A549 (cell line): ENCODE data around the gene RIPPLY1.

ENCODE experiments used
- ELK1 ChIP-seq: fragments of 150-350 bp; IDR thresholded peaks from 2 replicates; pipeline ENCODE4 v1.6.1; 2014; ENCODE audit warnings: low read depth, mild to moderate bottlenecking, low read length
- EP300 ChIP-seq, 2 experiments: fragments of >200 bp; sonication (Bioruptor Twin); formaldehyde crosslinking; IDR thresholded peaks; 2 replicates in 1 of 2; 3 replicates in 1 of 2; pipeline ENCODE4 v1.6.1; 2016 to 2017
- ESRRA ChIP-seq: fragments of 150-350 bp; IDR thresholded peaks from 2 replicates; pipeline ENCODE4 v1.6.1; 2014; ENCODE audit warnings: mild to moderate bottlenecking, low read length, borderline replicate concordance
- POLR2A ChIP-seq: IDR thresholded peaks from 2 replicates; pipeline ENCODE4 v1.6.1; 2012; ENCODE audit warnings: mild to moderate bottlenecking, low read length
- RFX5 ChIP-seq: fragments of 450-650 bp; IDR thresholded peaks from 2 replicates; pipeline ENCODE4 v1.7.1; 2014; ENCODE audit warnings: antibody characterized with exemption, mild to moderate bottlenecking, moderate library complexity
- ZNF302 ChIP-seq: fragments of 250-450 bp; sonication (Bioruptor Pico); IDR thresholded peaks from 2 replicates; pipeline ENCODE4 v1.9.0; 2021; ENCODE audit warnings: inconsistent platforms, mild to moderate bottlenecking, moderate library complexity
- TF ChIP-seq, protein P1 (sequence below): fragments of >200 bp; sonication (Bioruptor Twin); formaldehyde crosslinking; IDR thresholded peaks from 3 replicates; pipeline ENCODE4 v1.5.1; 2016
- TF ChIP-seq, protein P2 (sequence below): IDR thresholded peaks from 2 replicates; pipeline ENCODE4 v1.6.1; 2012

GRCh38 chrX:106899276-106899675 lies 3.9 kb downstream of the RIPPLY1 start:
- TF ChIP-seq, protein P1, sequence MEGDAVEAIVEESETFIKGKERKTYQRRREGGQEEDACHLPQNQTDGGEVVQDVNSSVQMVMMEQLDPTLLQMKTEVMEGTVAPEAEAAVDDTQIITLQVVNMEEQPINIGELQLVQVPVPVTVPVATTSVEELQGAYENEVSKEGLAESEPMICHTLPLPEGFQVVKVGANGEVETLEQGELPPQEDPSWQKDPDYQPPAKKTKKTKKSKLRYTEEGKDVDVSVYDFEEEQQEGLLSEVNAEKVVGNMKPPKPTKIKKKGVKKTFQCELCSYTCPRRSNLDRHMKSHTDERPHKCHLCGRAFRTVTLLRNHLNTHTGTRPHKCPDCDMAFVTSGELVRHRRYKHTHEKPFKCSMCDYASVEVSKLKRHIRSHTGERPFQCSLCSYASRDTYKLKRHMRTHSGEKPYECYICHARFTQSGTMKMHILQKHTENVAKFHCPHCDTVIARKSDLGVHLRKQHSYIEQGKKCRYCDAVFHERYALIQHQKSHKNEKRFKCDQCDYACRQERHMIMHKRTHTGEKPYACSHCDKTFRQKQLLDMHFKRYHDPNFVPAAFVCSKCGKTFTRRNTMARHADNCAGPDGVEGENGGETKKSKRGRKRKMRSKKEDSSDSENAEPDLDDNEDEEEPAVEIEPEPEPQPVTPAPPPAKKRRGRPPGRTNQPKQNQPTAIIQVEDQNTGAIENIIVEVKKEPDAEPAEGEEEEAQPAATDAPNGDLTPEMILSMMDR = no peak
- TF ChIP-seq RFX5 (no peak), POLR2A (no peak), ELK1 (no peak), EP300 (IDR thresholded peaks at IDR 0.05) (no peak), ZNF302 (CRISPR knock-in tag) (no peak), ESRRA (no peak)
- TF ChIP-seq, protein P2, sequence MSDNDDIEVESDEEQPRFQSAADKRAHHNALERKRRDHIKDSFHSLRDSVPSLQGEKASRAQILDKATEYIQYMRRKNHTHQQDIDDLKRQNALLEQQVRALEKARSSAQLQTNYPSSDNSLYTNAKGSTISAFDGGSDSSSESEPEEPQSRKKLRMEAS = no peak
